WI38 (cell line): ENCODE results near the gene C6orf89.

ENCODE experiments used
- H3K4me3 ChIP-seq: 2 replicates; pipeline ENCODE4 v1.5.1; 2011; ENCODE audit warnings: low read depth, mild to moderate bottlenecking, control low read depth, low read length
- TF ChIP-seq, protein P1 (sequence below): IDR thresholded peaks from 2 replicates; pipeline ENCODE4 v1.5.1; 2012; ENCODE audit warnings: low read depth, mild to moderate bottlenecking, control low read depth, low read length

C6orf89 gene

DNA sequence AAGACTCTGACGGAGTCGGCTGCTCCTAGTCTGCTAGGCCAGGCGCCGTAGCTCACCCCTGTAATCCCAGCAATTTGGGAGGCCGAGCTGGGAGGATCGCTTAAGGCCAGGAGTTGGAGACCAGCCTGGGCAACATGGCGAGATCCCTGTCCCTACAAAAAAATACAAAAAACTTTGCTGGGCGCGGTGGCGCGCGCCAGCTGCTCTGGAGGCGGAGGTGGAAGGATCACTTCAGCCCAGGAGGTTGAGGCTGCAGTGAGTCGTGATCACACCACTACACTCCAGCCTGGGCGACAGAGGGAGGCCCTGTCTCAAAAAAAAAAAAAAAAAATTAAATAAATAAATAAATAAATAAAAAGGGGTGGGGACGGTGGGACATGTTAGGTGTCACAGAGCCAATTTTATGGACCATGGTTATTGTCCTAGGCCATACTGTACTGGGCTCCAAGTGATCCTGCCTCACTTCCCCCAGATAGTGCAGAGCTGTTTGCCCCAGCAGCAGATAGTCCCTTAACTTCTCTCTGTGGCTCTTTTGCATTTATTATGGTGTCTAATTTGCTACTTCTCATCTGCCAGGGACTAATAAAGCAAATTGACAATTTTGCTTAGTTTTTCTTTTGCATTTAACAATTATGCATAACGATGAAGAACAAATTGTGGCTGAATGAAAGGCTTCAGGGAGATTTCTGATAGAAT lies 74.0 kb downstream of the C6orf89 start:
- no peak overlapping the region for H3K4me3 ChIP-seq
- TF ChIP-seq, protein P1, sequence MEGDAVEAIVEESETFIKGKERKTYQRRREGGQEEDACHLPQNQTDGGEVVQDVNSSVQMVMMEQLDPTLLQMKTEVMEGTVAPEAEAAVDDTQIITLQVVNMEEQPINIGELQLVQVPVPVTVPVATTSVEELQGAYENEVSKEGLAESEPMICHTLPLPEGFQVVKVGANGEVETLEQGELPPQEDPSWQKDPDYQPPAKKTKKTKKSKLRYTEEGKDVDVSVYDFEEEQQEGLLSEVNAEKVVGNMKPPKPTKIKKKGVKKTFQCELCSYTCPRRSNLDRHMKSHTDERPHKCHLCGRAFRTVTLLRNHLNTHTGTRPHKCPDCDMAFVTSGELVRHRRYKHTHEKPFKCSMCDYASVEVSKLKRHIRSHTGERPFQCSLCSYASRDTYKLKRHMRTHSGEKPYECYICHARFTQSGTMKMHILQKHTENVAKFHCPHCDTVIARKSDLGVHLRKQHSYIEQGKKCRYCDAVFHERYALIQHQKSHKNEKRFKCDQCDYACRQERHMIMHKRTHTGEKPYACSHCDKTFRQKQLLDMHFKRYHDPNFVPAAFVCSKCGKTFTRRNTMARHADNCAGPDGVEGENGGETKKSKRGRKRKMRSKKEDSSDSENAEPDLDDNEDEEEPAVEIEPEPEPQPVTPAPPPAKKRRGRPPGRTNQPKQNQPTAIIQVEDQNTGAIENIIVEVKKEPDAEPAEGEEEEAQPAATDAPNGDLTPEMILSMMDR, result no peak

DNA sequence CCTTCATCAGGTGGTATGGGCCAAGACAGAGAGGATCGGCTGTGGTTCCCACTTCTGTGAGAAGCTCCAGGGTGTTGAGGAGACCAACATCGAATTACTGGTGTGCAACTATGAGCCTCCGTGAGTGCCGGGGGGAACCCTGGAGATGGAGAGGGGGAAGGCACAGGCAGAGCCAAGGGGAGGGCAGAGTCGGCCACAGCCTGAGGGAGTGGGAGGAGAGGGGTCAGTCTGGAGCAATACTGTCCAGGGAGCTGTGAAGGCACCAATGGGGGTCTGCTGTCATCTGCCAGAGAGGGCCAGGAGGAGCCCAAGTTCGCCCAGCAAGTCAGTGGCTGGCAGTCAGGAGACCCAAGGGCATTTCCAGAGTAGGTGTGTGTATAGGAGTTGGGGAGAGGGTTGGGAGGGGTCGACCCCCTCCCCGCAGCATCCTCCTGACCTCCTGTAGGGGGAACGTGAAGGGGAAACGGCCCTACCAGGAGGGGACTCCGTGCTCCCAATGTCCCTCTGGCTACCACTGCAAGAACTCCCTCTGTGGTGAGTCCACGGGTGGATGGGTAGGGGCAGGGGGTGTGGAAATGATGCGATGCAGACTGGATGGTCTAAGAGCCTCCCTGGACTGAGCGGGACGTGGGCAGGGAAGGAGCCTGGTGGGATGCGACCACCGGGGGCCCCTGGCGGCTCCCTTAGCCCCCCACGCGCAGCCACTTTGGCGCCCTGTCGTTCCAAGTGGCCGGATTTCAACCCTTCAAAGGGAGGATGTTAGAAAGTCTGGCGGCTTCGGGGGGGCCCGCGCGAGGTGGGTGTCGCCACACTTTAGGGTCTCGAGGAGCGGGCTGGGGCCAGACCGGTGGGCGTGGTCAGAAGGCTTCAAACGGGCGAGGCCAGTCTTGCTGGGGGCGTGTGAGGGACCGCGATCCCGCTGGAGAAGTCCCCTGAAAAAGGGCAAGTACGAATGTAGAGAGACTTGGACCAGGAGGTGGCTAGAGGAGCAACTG lies 76.0 kb downstream of the C6orf89 start:
- TF ChIP-seq, protein P1, result no peak
- no peak overlapping the region for H3K4me3 ChIP-seq

DNA sequence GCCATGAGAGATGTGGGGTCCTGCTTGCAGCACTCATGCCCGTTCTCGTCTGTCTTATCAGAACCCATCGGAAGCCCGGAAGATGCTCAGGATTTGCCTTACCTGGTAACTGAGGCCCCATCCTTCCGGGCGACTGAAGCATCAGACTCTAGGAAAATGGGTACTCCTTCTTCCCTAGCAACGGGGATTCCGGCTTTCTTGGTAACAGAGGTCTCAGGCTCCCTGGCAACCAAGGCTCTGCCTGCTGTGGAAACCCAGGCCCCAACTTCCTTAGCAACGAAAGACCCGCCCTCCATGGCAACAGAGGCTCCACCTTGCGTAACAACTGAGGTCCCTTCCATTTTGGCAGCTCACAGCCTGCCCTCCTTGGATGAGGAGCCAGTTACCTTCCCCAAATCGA lies 77.1 kb downstream of the C6orf89 start:
- H3K4me3 ChIP-seq, result no peak overlapping the region
- TF ChIP-seq, protein P1, result no peak

DNA sequence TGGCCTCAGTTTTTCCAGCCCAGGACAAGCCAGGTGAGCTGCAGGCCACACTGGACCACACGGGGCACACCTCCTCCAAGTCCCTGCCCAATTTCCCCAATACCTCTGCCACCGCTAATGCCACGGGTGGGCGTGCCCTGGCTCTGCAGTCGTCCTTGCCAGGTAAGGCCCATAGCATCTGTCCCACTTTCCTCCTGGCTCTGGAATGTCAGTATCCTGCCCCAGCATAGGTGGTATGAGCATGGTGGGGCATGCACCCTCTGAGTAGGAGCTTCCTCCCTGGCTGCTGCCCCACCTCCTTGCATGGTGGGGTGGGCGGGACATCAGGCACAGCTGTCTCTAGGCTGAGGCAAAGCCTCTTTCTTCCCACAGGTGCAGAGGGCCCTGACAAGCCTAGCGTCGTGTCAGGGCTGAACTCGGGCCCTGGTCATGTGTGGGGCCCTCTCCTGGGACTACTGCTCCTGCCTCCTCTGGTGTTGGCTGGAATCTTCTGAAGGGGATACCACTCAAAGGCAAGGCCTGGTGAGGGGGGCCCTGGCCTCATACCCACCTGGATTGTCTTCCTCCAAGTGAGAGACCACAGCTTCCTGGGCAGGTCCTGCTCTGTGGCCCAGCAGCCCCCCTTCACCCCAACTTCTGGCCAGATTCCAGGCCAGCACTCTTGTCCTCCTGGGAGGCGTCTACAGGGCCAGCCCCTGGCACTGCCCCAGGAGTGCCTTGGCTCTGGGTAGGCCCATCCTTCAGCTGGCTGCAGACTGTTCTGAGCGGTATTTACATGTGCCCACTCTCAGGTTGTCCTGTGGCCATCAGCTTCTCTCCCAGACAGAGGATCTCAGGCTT lies 77.9 kb downstream of the C6orf89 start:
- TF ChIP-seq, protein P1, result no peak
- no peak overlapping the region for H3K4me3 ChIP-seq

DNA sequence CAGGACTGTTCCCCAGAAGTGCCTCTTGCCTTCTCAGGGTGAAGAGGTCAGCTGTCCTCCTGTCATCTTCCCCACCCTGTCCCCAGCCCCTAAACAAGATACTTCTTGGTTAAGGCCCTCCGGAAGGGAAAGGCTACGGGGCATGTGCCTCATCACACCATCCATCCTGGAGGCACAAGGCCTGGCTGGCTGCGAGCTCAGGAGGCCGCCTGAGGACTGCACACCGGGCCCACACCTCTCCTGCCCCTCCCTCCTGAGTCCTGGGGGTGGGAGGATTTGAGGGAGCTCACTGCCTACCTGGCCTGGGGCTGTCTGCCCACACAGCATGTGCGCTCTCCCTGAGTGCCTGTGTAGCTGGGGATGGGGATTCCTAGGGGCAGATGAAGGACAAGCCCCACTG lies 78.6 kb downstream of the C6orf89 start:
- TF ChIP-seq, protein P1, result no peak
- H3K4me3 ChIP-seq, result no peak overlapping the region

DNA sequence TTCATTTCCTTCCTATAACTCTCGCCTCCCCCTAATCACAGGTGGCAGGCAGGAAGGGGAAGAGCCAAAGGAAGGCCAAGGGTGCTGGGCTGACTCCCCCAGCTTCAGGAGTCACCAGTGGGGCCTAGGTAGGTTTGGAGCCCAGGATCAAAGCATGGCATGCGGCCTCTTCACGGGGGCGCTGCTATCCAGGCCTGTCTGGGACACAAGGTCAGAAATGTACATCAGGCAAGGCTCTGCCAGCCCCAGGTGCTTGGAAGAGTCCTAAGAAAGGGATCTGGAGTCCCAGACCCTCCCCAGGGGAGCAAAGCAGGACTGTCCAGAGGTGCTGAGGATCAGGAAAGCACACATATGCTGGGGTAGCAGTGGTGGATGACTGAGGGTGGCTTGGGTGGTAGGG lies 79.2 kb downstream of the C6orf89 start:
- H3K4me3 ChIP-seq, result no peak overlapping the region
- TF ChIP-seq, protein P1, result no peak
